SH-SY5Y (cell line): ENCODE measurements around the gene PKD1L1.

Experiments used
- GATA2 ChIP-seq: IDR thresholded peaks from 2 replicates; pipeline ENCODE4 v1.6.1; 2011; ENCODE audit warnings: mild to moderate bottlenecking, low read depth, low read length
- GATA3 ChIP-seq: IDR thresholded peaks from 2 replicates; pipeline ENCODE4 v1.6.1; 2011; ENCODE audit warnings: low read depth, mild to moderate bottlenecking, low read length, moderate library complexity

The PKD1L1 gene

DNA sequence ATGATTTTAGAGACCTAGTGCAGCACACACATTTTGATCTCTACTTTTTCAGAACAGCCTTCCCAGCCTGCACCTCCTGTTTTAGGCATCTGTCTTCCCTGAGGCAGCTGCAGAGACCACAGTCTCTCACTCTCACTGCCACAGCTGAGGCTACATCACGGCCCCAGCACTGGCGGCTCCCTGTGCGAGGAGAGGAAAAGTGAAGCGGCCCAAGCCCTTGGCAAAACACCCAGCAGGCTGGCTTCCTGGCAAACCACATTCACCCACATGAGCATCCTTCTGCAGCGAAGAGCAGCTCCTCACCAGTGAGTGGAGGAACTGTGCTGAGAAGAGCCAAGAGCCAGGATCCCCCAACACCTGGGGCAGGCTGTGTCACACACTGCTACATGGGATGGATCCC is 17.2 kb upstream of the PKD1L1 start:
- no peak for TF ChIP-seq GATA3
- no peak for TF ChIP-seq GATA2

- no peak for TF ChIP-seq GATA3
- TF ChIP-seq GATA2, result no peak
Observed at GRCh38 chr7:47962262-47962661, 14.0 kb upstream of the PKD1L1 start.

DNA sequence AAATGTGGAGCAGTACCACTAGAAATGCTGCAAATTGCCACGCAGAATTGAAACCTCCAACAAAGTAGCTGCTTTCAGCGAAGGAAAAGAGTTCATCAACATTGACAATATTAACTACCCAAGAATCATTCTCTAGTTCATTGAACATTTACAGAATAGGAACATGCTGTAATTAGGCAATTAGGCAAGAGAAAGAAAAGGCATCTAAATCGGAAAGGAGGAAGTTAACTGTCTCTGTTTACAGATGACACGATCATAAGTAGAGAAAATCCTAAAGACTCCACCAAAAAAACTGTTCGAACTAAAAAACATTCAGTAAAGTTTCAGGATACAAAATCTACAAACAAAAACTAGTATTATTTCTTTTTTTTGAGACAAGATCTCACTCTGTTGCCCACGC is 8.9 kb upstream of the PKD1L1 start:
- TF ChIP-seq GATA2 (no peak), GATA3 (no peak)

GRCh38 chr7:47956220-47956619 is 8.0 kb upstream of the PKD1L1 start:
- TF ChIP-seq GATA2 (no peak), GATA3 (no peak)

DNA sequence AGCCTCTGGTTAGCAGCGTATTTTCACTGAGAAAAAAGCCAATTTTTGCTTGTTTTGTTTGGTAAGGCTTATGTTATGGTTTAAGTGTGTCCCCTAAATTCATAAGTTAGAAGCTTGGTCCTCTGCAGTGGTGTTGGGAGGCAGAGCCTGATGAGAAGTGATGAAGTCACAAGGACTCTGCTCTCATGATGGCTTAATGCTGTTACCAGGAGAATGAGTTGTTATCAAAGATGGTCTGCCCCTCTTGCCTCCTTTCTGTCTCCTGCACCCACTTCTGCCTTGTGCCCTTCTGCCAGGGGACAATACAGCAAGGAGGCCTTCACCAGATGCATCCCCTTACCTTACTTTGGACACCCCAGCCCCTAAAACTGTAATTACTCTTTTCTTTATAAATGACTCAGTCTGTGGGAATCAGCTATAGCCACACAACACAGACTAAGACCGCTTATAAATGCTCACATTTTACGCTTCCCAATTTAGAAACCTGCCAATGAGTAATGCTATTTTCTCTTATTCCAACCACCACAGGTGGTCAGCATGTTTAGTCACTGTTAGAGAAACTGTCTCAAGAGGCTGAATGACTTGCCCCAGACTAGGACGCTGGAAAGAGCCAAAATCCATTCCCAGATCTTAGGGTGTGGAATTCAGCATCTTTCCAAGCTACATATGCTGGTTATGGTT is 6.1 kb upstream of the PKD1L1 start:
- TF ChIP-seq GATA3 (no peak), GATA2 (no peak)

DNA sequence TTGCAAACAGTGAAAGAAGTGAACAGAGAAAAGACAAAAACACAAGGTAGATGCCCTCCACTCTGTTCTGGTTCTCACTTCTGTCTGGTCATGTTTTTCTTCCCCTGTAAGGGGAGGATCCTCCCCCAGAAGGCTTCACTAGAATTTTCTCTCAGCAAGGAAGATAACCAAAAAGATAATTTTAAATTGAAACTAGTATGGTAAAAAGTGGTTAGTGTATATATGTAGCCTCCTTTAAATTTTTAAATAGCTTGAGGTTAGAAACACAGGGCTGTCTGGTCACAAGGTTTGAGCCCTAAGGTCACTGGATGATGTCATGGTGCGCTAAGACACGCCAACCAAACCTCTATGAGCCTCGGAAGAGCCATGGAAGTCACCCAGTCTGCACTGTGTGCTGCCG is 5.6 kb upstream of the PKD1L1 start:
- TF ChIP-seq GATA2 (no peak), GATA3 (no peak)

GRCh38 chr7:47952224-47952623 is 4.0 kb upstream of the PKD1L1 start:
- TF ChIP-seq GATA3, result no peak
- no peak for TF ChIP-seq GATA2

DNA sequence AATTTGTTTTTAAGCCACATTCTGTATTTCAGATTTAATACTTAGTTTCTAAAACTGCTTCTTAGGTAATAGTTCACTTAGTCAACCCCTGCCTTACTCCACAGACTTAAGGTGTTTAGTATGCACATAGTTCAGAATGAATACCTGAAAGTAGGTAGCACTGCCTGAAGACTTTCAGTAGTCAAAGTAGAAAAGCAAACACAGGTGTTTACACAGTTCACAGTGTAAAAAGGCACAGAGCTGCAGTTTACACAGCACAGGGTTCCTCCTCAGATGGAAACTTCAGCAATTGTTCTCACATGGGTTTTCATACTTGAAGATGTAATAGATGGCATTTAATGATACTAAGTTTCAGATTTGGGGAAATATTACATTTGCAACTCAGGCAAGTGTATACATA is 3.1 kb upstream of the PKD1L1 start:
- TF ChIP-seq GATA3, result no peak
- TF ChIP-seq GATA2, result no peak

- TF ChIP-seq GATA2 (no peak), GATA3 (no peak)
Observed at GRCh38 chr7:47950714-47951113, 2.4 kb upstream of the PKD1L1 start.

- TF ChIP-seq GATA3 (no peak), GATA2 (no peak)
Observed at GRCh38 chr7:47949703-47950102, 1.4 kb upstream of the PKD1L1 start.

DNA sequence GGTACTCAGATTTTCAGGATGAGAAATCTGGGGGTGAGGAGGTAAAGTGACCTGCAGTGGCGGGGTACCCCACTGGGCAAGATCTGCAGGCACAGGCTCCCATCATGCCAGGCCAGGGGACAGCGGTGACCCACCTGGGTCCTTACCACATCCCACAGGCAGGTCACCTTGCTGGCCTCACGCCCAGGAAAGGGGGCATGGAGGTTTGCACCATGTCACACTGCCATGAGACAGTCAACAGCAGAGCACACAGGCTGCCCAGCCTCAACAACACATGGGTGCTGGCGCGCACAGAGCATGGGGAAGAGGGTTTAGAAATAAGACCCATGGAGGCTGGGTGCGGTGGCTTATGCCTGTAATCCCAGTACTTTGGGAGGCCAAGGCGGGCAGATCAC is 914 bp downstream of the PKD1L1 start:
- TF ChIP-seq GATA2 (no peak), GATA3 (no peak)

DNA sequence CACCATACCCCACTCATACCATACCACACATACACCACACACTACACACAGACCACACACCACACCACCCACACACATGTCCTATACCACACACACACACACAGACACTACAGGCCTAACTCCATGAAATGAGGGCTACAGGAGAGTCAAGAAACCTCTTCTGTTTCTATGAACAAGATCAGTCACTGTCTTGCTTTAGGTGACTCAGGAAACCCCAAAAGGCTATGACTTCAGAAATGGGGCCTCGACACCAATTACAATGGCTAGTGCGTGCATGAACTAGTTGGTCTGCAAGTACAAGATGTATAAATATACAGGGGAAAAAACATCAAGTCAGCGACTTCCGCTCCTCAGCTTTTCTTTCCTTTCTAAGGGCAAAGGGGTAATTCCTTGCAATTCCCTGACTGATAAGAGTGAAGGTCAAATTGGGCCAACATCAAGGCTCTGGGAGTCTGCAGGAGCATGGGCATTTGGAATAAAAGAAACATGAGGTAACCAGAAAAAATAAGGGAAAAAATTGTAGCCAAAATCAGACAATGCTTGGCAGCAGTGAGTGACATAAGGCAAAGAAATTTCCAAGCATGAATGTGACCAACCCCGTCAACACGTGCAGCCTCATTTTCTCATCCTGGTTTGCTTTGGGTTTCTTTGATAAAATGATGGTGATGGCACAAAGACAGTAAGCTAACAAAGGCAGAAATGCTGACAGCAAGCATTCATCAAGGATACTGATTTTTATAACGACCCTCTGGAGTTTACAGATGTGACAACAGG is 1.5 kb downstream of the PKD1L1 start:
- TF ChIP-seq GATA3 (no peak), GATA2 (no peak)

DNA sequence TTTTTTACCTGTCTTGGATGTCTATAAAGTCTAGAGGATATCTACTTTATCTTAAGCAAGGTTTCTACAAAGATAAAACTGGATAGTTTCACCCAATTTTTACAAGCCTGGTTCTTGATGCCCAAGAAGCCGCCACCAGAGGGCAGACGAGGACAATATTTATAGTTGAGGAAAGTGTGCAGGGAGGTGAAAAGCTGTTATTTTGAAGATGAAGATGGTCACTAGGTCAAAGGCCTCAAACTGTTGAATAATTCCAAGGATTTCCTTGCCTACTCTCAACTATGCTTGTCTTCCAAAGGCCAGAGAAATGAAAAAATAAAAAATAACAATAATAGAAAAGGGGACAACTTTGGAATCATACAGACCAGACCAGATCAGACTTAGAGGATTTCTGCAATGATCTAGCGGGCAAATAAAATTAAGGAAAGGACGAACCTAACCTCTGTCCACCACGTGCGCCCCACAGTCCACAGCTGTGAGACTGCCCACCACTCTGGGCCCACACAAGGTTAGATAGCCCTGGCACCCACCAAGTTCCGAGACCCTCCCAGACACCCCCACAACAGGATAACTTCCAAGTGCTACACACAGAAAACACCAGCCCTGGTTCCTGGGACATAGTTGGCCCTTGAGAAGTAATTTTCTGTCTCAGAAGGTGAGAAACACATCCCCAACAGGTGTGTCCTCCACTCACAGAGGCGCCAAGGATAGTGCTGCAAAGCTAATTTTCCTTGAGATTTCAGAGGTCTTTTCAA is 2.8 kb downstream of the PKD1L1 start:
- TF ChIP-seq GATA3, result no peak
- TF ChIP-seq GATA2, result no peak

GRCh38 chr7:47944536-47945260 is 3.6 kb downstream of the PKD1L1 start:
- no peak for TF ChIP-seq GATA2
- no peak for TF ChIP-seq GATA3
